Pancreas (tissue), 10 donors: Measurements from ENCODE around the gene ATP2C2. TPM values are rescaled to one million over a fixed set of nuclear protein-coding genes. Genes with fewer than 3 reads are reported as not detected.

ENCODE experiments used
- ATAC-seq, 4 donors: fragments of 200-7000 bp; cut with Tn5 transposase; one replicate each; pipeline versions ENCODE4 v1.8.0 to v1.9.1; 2020; ENCODE audit warnings: mild to moderate bottlenecking in 4 of 4, moderate library complexity in 4 of 4
- DNase-seq, 6 donors: peaks; one replicate each; pipeline ENCODE4 v3.0.0-alpha.2; 2020
- FAIRE-seq: peaks from 2 replicates; lab custom pipeline; 2012; peaks lifted over from hg19 to GRCh38; lab: Jason Lieb, UNC
- H3K27ac ChIP-seq, 4 donors: fragments of 200-600 bp; sonication (generic); 1 replicate in 3 of 4; 2 replicates in 1 of 4; pipeline versions ENCODE4 v1.5.0 to v1.8.0; 2020
- H3K27me3 ChIP-seq, 4 donors: fragments of 200-600 bp; one replicate each; pipeline ENCODE4 v1.8.0; 2021
- H3K36me3 ChIP-seq, 3 donors: fragments of 200-600 bp; sonication (generic) in 1 of 3; one replicate each; pipeline versions ENCODE4 v1.5.0 to v1.8.0; 2020 to 2021
- H3K4me1 ChIP-seq, 3 donors: fragments of 200-600 bp; one replicate each; pipeline ENCODE4 v1.8.0; 2021
- H3K4me3 ChIP-seq, 4 donors: fragments of 200-600 bp; sonication (generic) in 2 of 4; one replicate each; pipeline versions ENCODE4 v1.5.0 to v1.8.0; 2020 to 2021
- H3K9me3 ChIP-seq, 4 donors: fragments of 200-600 bp; one replicate each; pipeline ENCODE4 v1.8.0; 2021
- WGBS, 2 donors: extraction: QIAGEN DNeasy Blood & Tissue Kit; methylation state at CpG; one replicate each; pipeline ENCODE4 v1.1.7; 2013; 5-methylcytosine and 5-hydroxymethylcytosine counted together
- intact Hi-C, 3 donors: fragments of 100-400 bp; cut with DNase I; formaldehyde crosslinking; loops; one replicate each; pipeline versions ENCODE4 v1.11.1 to v1.14.2; 2022
- polyA plus RNA-seq, 2 donors: library from polyadenylated mRNA; stranded (reverse); fragments of 200-250 nt; gene quantifications; one replicate each; pipeline ENCODE4 v1.2.3, GENCODE V29; 2013
- total RNA-seq, 6 donors: library from RNA; stranded (reverse); fragmentation: NEBNext Ultra II Directional in 4 of 6; extraction: Animal tissue kit (Norgen Biotek cat#: 25700) in 4 of 6; gene quantifications; one replicate each; pipeline versions ENCODE4 v1.2.1 to v1.2.4, GENCODE V29; 2021 to 2023
- TF ChIP-seq, protein P1 (sequence below), 4 donors: fragments of 200-600 bp; sonication (generic) in 3 of 4; IDR thresholded peaks; one replicate each; pipeline versions ENCODE4 v1.5.0 to v1.8.0; 2021; ENCODE audit warnings: antibody characterized with exemption in 4 of 4
- donor health status: healthy with polysubstance abuse.
- donor health status: DM: no; HTN: no; CAD: no; lungs with moderate emphysema.
- donor health status: DM: no; HTN: no; CAD: no.
- donor health status: control.
- donor health status: control.
- donor health status: Bipolar disorder and iron deficiency.
- donor health status: DM: yes; HTN: yes; CAD: no.
- donor health status: DM: no; HTN: no; CAD: no.
- donor health status: DM: no; HTN: no; CAD: no.
- donor health status: DM: yes; HTN: yes; CAD: no.

The ATP2C2 gene
- total and polyA plus RNA-seq, 8 donors = 0.47 to 6.3 (median 2.2) TPM

DNA sequence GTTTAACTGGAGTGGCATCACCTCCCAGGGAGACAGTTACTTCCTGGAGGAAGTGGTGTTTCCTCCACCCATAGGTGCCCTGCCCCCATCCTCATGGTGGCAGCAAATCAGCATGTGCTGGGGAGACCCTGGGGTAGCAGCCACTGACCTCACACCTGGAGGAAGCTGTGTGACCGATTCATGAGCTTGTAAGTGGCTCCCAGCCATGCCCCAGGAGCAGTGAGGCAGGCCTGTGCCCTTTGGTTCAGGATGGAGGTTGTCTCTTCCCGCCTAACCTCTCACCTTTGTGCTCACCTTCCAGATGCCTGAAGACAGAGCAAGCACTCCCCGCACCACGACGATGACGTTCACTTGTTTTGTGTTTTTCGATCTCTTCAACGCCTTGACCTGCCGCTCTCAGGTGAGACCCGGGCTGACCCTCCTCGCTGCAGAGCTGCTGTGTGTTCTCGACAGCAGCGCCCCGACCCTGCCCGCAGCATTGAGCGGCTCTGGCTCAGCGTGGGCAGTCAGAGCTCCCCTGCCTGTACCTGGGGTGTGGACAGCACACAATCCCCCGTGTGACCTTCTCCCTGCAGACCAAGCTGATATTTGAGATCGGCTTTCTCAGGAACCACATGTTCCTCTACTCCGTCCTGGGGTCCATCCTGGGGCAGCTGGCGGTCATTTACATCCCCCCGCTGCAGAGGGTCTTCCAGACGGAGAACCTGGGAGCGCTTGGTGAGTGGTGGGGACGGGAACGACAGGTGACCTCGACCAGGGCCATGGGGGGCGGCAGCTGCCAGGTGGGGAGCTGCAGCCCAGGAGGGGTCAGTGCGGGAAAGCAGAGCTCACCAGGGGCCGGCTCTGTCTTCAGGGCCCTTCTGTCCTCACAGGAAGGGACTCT is 93.3 kb downstream of the ATP2C2 start:
- H3K4me3 ChIP-seq = no peak overlapping the region
- intact Hi-C loops = no loop called here
- H3K27me3 ChIP-seq = no peaks in the 10 kb centered on the region
- H3K4me1 ChIP-seq = no peaks in the 10 kb centered on the region
- H3K9me3 ChIP-seq = no peaks in the 10 kb centered on the region
- peak in 1 of 6 donors; percentile 48 for DNase-seq
- ATAC-seq = peak in 2 of 4 donors; percentile 21 to 22
- FAIRE-seq = no peak
- WGBS, 2 donors = 93 to 94% methylated on average over 30 of the region's 30 CpGs
- no peak overlapping the region for H3K27ac ChIP-seq
- TF ChIP-seq, protein P1, sequence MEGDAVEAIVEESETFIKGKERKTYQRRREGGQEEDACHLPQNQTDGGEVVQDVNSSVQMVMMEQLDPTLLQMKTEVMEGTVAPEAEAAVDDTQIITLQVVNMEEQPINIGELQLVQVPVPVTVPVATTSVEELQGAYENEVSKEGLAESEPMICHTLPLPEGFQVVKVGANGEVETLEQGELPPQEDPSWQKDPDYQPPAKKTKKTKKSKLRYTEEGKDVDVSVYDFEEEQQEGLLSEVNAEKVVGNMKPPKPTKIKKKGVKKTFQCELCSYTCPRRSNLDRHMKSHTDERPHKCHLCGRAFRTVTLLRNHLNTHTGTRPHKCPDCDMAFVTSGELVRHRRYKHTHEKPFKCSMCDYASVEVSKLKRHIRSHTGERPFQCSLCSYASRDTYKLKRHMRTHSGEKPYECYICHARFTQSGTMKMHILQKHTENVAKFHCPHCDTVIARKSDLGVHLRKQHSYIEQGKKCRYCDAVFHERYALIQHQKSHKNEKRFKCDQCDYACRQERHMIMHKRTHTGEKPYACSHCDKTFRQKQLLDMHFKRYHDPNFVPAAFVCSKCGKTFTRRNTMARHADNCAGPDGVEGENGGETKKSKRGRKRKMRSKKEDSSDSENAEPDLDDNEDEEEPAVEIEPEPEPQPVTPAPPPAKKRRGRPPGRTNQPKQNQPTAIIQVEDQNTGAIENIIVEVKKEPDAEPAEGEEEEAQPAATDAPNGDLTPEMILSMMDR (IDR thresholded peaks at IDR 0.05) = no peak
- no peaks in the 10 kb centered on the region for H3K36me3 ChIP-seq

DNA sequence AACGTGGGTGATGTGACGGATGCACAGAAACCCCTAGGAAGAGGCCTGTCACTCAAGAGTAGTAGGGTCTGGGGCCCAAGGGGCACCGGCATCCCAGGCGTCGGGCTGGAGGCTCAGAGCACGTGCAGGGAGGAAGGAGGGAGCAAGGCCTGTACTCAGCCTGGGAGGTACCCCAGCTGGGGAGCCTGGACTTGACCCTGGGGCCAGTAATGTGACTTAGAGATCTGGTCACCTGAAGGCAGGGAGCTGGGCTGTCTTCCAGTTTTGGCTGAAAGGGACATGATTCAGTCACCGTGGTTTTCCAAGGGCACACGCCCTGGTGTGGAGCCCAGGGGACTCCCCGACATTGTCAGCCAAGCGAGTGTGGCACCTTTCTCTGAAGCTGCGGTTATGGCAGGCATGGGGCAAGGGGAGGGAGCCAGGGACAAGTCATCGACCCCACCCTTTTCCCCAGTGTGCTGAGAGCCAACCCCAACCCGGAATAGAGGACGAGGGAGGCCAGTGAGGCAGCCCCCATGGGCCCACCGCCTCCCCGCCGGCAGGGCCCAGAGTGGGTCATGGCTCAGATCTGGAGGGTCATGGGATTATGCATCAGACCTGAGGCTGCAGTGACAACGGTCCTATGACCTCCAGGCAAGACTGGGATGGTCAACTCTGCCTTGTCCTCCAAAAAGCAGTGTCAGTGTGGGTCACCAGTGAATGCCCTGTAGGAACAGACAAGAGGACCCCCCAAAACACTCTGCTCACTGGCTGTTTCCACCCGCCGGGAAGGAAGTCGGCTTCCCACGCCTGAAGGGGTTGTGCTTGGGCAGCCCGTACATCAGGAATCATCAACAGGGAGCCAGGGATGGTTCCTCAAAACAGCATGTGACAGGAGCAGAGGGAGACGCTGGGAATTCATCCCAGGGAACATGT is 94.2 kb downstream of the ATP2C2 start:
- intact Hi-C loops = no loop called here
- TF ChIP-seq, protein P1 (IDR thresholded peaks at IDR 0.05) = no peak
- FAIRE-seq (no peak), DNase-seq (peak in 1 of 6 donors; percentile 46), ATAC-seq (no peak)
- H3K4me1 ChIP-seq = no peaks in the 10 kb centered on the region
- no peaks in the 10 kb centered on the region for H3K36me3 ChIP-seq
- H3K27ac ChIP-seq = no peak overlapping the region
- H3K27me3 ChIP-seq = no peaks in the 10 kb centered on the region
- 84 to 88% methylated on average over 24 of the region's 24 CpGs for WGBS, 2 donors
- H3K4me3 ChIP-seq = no peak overlapping the region
- H3K9me3 ChIP-seq = no peaks in the 10 kb centered on the region

DNA sequence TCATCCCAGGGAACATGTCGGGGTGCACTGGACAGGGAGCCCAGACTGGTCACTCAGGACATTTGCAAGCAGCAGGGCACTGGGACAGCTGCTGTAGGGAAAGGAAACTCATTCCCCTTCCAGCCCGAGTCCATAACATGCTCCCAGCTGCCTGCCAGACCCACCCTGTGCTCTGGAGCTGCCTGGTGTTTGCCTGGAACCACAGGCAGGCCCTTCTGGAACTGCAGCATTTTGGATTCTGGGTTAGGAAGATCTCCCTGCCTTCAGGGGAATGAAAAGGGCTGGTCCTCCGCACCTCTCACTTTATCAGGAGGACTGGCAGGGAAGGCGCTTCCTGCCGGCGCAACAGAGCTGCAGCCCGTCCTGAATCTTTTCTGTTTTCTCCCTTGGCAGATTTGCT is 94.9 kb downstream of the ATP2C2 start:
- Histone ChIP-seq H3K9me3 (no peaks in the 10 kb centered on the region), H3K4me3 (no peak overlapping the region), H3K4me1 (no peaks in the 10 kb centered on the region), H3K36me3 (no peaks in the 10 kb centered on the region), H3K27ac (no peak overlapping the region), H3K27me3 (no peaks in the 10 kb centered on the region)
- no peak for ATAC-seq
- intact Hi-C loops = no loop called here
- DNase-seq = no peak
- no peak for FAIRE-seq
- WGBS, 2 donors = 92 to 95% methylated on average over 7 of the region's 7 CpGs
- TF ChIP-seq, protein P1 (IDR thresholded peaks at IDR 0.05) = no peak

DNA sequence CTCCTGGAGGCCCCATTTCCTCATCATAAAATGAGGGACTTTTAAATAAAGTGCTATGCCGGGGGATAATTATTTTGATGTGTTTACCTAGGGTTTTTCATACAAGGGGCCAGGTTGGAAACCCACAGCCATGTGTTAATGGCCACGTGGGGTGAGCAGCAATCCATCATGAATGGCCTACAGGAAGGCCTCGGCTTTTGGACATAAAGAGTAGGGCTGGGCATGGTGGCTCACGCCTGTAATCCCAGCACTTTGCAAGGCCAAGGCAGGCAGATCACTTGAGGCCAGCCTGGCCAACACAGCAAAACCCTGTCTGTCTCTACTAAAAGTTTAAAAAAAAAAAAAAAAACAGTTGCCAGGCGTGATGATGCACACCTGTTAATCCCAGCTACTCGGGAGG is 95.8 kb downstream of the ATP2C2 start:
- Histone ChIP-seq H3K27ac (no peak overlapping the region), H3K9me3 (no peaks in the 10 kb centered on the region), H3K4me3 (no peak overlapping the region), H3K4me1 (no peaks in the 10 kb centered on the region), H3K27me3 (no peaks in the 10 kb centered on the region), H3K36me3 (no peaks in the 10 kb centered on the region)
- WGBS, 2 donors = 78 to 86% methylated on average over 6 of the region's 6 CpGs
- DNase-seq (no peak), FAIRE-seq (no peak), ATAC-seq (no peak)
- TF ChIP-seq, protein P1 (IDR thresholded peaks at IDR 0.05) = no peak
- intact Hi-C loops = no loop called here
